ENCODE data around the gene COBLL1. TPM values are rescaled to one million over a fixed set of nuclear protein-coding genes. Genes with fewer than 3 reads are reported as not detected.

Gene COBLL1
- total and polyA plus RNA-seq, 8 donors, result 18.0 to 74.5 (median 61.7) TPM

DNA sequence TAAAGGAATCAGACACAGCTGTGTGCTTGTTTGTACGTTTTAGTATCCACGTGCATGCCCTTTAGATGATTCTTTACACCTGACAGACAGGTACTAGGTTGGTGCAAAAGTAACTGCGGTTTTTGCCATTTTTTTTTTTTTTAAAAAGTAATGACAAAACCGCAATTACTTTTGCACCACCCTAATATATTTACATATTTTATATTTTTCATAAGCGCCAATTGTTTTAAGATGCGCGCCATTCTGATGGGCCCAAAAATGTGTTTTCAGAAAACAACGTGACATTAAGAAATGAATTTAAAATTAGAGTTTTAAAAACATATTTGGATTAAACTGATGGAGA lies 972 bp upstream of the COBLL1 start:
- no peaks in the 10 kb centered on the region for H3K9me3 ChIP-seq
- peak overlapping the region; percentile 99 to 100 (median 99) for H3K27ac ChIP-seq
- no peaks in the 10 kb centered on the region for H3K36me3 ChIP-seq
- DNase-seq, result no peak
- TF ChIP-seq, protein P1, sequence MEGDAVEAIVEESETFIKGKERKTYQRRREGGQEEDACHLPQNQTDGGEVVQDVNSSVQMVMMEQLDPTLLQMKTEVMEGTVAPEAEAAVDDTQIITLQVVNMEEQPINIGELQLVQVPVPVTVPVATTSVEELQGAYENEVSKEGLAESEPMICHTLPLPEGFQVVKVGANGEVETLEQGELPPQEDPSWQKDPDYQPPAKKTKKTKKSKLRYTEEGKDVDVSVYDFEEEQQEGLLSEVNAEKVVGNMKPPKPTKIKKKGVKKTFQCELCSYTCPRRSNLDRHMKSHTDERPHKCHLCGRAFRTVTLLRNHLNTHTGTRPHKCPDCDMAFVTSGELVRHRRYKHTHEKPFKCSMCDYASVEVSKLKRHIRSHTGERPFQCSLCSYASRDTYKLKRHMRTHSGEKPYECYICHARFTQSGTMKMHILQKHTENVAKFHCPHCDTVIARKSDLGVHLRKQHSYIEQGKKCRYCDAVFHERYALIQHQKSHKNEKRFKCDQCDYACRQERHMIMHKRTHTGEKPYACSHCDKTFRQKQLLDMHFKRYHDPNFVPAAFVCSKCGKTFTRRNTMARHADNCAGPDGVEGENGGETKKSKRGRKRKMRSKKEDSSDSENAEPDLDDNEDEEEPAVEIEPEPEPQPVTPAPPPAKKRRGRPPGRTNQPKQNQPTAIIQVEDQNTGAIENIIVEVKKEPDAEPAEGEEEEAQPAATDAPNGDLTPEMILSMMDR (IDR thresholded peaks at IDR 0.05), result no peak
- intact Hi-C loops (cut with DNase I), result loop anchor here in 2 of 3 donors (5.0 to 10.0 kb wide), 2 partner anchors 62 to 70 kb away; no protein-coding TSS in a partner anchor
- no peaks in the 10 kb centered on the region for H3K27me3 ChIP-seq
- FAIRE-seq, result peak; percentile 51
- H3K4me1 ChIP-seq, result peaks cover 14 to 37% (median 21%) of the 10 kb centered on the region in 3 donors
- WGBS, 2 donors, result 40 to 44% methylated on average over 8 of the region's 8 CpGs
- peak overlapping the region in 2 of 4 donors; percentile 77 to 90 for H3K4me3 ChIP-seq
- ATAC-seq, result no peak

DNA sequence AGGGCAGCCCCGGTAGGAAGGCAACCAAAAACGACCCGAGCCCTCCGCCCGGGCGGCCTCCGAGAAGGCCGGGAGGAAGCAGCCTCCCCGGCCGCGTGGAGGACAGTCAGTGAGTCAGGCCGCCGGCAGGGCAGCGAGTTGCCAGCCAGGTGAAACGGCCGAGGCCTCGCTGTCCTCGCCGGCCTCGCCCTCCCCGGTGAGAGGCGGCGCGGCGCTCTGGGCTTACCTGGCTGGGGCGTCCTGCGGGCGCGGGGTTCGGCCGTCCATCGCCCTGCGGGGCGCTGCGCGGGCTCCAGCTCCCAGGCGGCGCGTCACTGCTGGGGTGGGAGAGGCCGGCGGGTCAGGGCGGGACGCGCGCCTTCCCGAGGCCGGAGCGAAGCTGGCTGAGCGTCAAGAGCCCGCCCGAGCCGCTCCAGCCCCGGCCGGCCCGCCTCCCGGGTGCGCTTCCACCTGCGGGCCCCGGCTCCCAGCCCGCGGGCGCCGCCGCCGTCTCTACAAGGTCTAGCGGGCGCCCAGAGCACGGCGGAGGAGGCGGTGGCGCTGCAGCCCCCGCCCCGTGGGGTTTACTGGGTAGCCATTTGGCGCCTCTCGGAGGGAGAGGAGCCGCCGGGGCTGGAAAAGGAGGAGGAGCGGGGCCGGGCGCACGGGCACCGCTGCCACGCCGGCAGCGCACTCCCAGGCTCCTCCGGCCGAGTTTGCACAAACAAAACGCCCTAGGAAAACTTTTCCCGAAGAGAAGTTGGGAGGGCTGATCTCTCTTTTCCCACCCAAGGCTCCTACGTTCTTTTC lies 499 bp downstream of the COBLL1 start:
- 0% methylated on average over 54 to 90 of the region's 90 CpGs for WGBS, 2 donors
- no peak for FAIRE-seq

DNA sequence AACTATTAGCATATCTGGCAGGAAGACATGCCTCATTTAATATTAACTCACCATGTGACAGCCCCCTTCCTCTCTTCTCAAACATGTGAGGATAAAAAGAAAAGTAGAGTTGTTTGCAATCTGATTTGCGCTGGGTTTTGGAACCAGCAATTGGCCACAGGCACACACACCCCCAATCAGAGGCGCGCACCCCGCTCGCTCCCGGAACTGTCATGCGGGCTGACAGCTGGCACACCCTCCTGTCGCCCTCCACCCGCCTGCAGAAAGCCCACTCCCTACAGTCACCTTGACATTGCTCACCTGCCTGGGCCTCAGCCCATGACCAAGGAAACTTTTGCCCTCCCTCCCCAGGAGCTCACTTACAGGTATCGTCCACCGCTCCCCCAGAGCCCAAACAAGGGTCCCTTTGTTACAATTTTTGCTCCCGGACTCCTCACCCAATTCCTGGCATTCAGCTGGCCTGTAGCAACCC lies 1.1 kb downstream of the COBLL1 start:
- FAIRE-seq (no peak), DNase-seq (peak; percentile 82 to 91 (median 86)), ATAC-seq (peak; percentile 54 to 65 (median 60))
- H3K4me1 ChIP-seq, result peaks cover 22 to 39% (median 31%) of the 10 kb centered on the region in 3 donors
- peak overlapping the region; percentile 68 to 90 (median 81) for H3K4me3 ChIP-seq
- TF ChIP-seq, protein P1 (IDR thresholded peaks at IDR 0.05), result no peak
- no peaks in the 10 kb centered on the region for H3K36me3 ChIP-seq
- WGBS, 2 donors, result 0 to 2% methylated on average over 12 of the region's 12 CpGs
- intact Hi-C loops (cut with DNase I), result loop anchor here in 2 of 3 donors (5.0 to 10.0 kb wide), 2 partner anchors 64 to 72 kb away; no protein-coding TSS in a partner anchor
- H3K9me3 ChIP-seq, result no peaks in the 10 kb centered on the region
- peak overlapping the region; percentile 99 to 100 (median 99) for H3K27ac ChIP-seq
- H3K27me3 ChIP-seq, result no peaks in the 10 kb centered on the region

More for the DNA sequence above, 499 bp downstream of the COBLL1 start:
- H3K27me3 ChIP-seq, result no peaks in the 10 kb centered on the region
- peak overlapping the region; percentile 99 to 100 (median 99) for H3K27ac ChIP-seq
- TF ChIP-seq, protein P1 (IDR thresholded peaks at IDR 0.05), result no peak
- H3K36me3 ChIP-seq, result no peaks in the 10 kb centered on the region
- H3K4me3 ChIP-seq, result peak overlapping the region; percentile 68 to 90 (median 81)
- H3K9me3 ChIP-seq, result no peaks in the 10 kb centered on the region
- DNase-seq, result peak; percentile 81 to 94 (median 89)
- intact Hi-C loops (cut with DNase I), result loop anchor here in 2 of 3 donors (5.0 to 10.0 kb wide), 2 partner anchors 64 to 71 kb away; no protein-coding TSS in a partner anchor
- ATAC-seq, result peak; percentile 65 to 78 (median 70)
- peaks cover 22 to 43% (median 30%) of the 10 kb centered on the region in 3 donors for H3K4me1 ChIP-seq

DNA sequence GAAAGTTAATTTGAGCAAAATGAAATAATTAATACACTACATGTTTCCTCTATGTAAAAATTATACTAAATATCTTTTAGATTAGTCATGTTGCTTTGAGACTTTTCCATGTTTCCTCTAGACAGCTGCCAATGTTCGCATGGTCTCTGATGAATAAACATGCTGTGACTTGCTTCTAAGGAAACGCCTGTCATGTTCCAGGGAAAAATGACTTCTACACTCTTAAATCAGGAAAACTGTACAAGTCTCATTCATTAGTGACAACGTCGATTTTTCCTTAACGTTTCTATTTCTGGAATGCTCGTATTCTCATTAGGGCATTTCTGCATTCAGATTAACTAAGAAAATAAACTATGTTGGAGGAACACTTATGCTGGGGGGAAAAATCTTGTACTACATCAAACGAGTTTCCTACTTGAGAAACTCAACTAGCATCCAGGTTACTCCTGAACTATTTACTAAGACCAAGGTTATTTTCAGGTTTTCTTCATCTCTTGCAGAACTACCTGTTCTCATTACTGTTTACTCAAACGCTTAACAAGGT lies 1.6 kb downstream of the COBLL1 start:
- TF ChIP-seq, protein P1 (IDR thresholded peaks at IDR 0.05), result no peak
- 1 to 2% methylated on average over 8 of the region's 8 CpGs for WGBS, 2 donors
- DNase-seq, result peak in 3 of 6 donors; percentile 59 to 75 (median 71)
- Histone ChIP-seq H3K36me3 (no peaks in the 10 kb centered on the region), H3K4me3 (peak overlapping the region; percentile 11 to 90 (median 81)), H3K9me3 (no peaks in the 10 kb centered on the region), H3K4me1 (peaks cover 22 to 44% (median 30%) of the 10 kb centered on the region in 3 donors), H3K27ac (peak overlapping the region; percentile 99 to 100 (median 99)), H3K27me3 (no peaks in the 10 kb centered on the region)
- intact Hi-C loops (cut with DNase I), result loop anchor here in 2 of 3 donors (5.0 to 10.0 kb wide), 3 partner anchors 65 to 88 kb away; no protein-coding TSS in a partner anchor
- peak; percentile 74 for FAIRE-seq
- peak; percentile 20 to 36 (median 28) for ATAC-seq

All from pancreas (tissue), 10 donors.